Measurements from ENCODE around the gene TEF.

The TEF gene

GRCh38 chr22:41358927-41359326 is 22.8 kb upstream of the TEF start:
- Histone ChIP-seq H3K27me3 (ENCODE audit: control insufficient read depth, insufficient read depth, low read length) (no peaks in the 10 kb centered on the region), H3K4me3 (ENCODE audit: low read length) (no peak overlapping the region), H3K4me1 (ENCODE audit: control insufficient read depth, insufficient read depth, low read length) (no peaks in the 10 kb centered on the region), H3K9ac (ENCODE audit: low read length) (no peak overlapping the region), H3K27ac (ENCODE audit: low read depth, low read length) (no peak overlapping the region), H3K36me3 (ENCODE audit: control insufficient read depth, insufficient read depth, low read length) (peaks cover 24% of the 10 kb centered on the region)

GRCh38 chr22:41359376-41359775 is 22.4 kb upstream of the TEF start:
- Histone ChIP-seq H3K27me3 (ENCODE audit: control insufficient read depth, insufficient read depth, low read length) (no peaks in the 10 kb centered on the region), H3K4me1 (ENCODE audit: control insufficient read depth, insufficient read depth, low read length) (no peaks in the 10 kb centered on the region), H3K36me3 (ENCODE audit: control insufficient read depth, insufficient read depth, low read length) (peaks cover 23% of the 10 kb centered on the region), H3K27ac (ENCODE audit: low read depth, low read length) (no peak overlapping the region), H3K9ac (ENCODE audit: low read length) (no peak overlapping the region), H3K4me3 (ENCODE audit: low read length) (no peak overlapping the region)

DNA sequence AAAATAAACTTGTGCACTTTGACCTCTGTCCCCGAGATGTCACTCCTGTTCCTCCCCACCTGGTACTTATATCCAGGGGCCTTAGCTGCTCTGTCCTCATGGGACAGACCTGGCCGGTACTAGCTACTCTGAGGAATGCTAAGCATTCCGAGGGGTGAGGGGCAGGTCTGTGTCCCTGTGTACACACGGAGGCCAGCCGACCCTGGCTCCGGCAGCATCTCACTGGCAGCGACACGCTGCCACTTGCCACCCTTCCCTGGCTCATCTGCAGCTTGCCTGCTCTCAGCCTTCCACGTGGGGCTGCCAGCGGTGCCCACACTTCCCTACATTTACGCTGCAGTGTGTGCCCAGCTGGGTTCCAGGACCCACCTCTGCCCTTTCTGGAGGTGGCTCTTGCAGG is 21.6 kb upstream of the TEF start:
- no peak overlapping the region for H3K9ac ChIP-seq (ENCODE audit: low read length)
- H3K27ac ChIP-seq (ENCODE audit: low read depth, low read length), result no peak overlapping the region
- no peaks in the 10 kb centered on the region for H3K27me3 ChIP-seq (ENCODE audit: control insufficient read depth, insufficient read depth, low read length)
- no peak overlapping the region for H3K4me3 ChIP-seq (ENCODE audit: low read length)
- peaks cover 21% of the 10 kb centered on the region for H3K36me3 ChIP-seq (ENCODE audit: control insufficient read depth, insufficient read depth, low read length)
- no peaks in the 10 kb centered on the region for H3K4me1 ChIP-seq (ENCODE audit: control insufficient read depth, insufficient read depth, low read length)

DNA sequence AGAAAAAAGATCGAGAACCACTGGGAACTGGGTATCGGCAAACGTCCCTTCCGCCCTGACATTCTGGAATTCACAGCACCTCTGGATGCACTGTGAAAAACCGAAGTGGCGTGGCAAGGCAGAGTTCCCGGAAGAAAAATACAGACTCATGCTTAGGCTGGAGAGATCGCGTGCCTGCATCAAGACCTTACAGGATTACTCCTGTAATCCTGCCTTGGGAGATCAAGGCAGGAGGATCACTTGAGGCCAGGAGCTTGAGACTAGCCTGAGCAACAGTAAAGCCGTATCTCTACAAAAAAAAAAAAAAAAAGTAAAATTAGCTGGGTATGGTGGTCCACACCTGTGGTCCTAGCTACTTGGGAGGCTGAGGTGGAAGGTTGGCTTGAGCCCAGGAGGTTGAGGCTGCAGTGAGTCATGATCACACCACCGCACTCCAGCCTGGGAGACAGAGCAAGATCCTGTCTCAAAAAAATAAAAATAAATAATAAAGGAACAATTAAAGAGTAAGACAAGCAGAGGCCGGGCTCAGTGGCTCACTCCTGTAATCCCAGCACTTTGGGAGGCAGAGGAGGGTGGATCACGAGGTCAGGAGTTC is 19.9 kb upstream of the TEF start:
- peaks cover 4% of the 10 kb centered on the region for H3K4me1 ChIP-seq (ENCODE audit: control insufficient read depth, insufficient read depth, low read length)
- no peak overlapping the region for H3K4me3 ChIP-seq (ENCODE audit: low read length)
- H3K27ac ChIP-seq (ENCODE audit: low read depth, low read length), result no peak overlapping the region
- H3K36me3 ChIP-seq (ENCODE audit: control insufficient read depth, insufficient read depth, low read length), result peaks cover 8% of the 10 kb centered on the region
- H3K27me3 ChIP-seq (ENCODE audit: control insufficient read depth, insufficient read depth, low read length), result no peaks in the 10 kb centered on the region
- no peak overlapping the region for H3K9ac ChIP-seq (ENCODE audit: low read length)

GRCh38 chr22:41362615-41363014 is 19.1 kb upstream of the TEF start:
- H3K4me3 ChIP-seq (ENCODE audit: low read length), result no peak overlapping the region
- no peaks in the 10 kb centered on the region for H3K27me3 ChIP-seq (ENCODE audit: control insufficient read depth, insufficient read depth, low read length)
- peaks cover 5% of the 10 kb centered on the region for H3K36me3 ChIP-seq (ENCODE audit: control insufficient read depth, insufficient read depth, low read length)
- H3K27ac ChIP-seq (ENCODE audit: low read depth, low read length), result no peak overlapping the region
- H3K4me1 ChIP-seq (ENCODE audit: control insufficient read depth, insufficient read depth, low read length), result peaks cover 6% of the 10 kb centered on the region
- H3K9ac ChIP-seq (ENCODE audit: low read length), result no peak overlapping the region

DNA sequence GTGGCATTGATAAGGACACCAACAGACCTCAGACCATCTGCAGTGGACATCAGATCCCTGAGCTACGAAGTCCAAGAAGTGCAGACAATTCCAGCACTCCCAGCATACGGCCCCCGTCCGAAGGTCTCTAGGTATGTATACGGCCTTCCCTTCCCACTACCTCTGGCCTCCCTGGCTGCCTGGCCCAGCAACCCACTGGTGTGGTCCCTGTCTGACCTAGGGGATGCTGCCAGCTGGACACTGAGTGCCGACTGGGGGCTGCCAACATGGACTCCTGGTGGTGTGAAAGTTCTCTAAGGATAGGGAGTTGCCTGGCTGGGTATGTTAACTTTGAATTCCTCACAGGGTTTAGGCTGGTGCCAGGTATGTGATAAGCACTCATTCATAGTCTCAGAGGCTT is 17.5 kb upstream of the TEF start:
- no peak overlapping the region for H3K4me3 ChIP-seq (ENCODE audit: low read length)
- H3K27ac ChIP-seq (ENCODE audit: low read depth, low read length), result no peak overlapping the region

GRCh38 chr22:41364955-41365354 is 16.8 kb upstream of the TEF start:
- Histone ChIP-seq H3K36me3 (ENCODE audit: control insufficient read depth, insufficient read depth, low read length) (no peaks in the 10 kb centered on the region), H3K27ac (ENCODE audit: low read depth, low read length) (no peak overlapping the region), H3K27me3 (ENCODE audit: control insufficient read depth, insufficient read depth, low read length) (no peaks in the 10 kb centered on the region), H3K9ac (ENCODE audit: low read length) (no peak overlapping the region), H3K4me1 (ENCODE audit: control insufficient read depth, insufficient read depth, low read length) (peaks cover 12% of the 10 kb centered on the region), H3K4me3 (ENCODE audit: low read length) (no peak overlapping the region)

More for the DNA sequence above, 17.5 kb upstream of the TEF start:
- Histone ChIP-seq H3K9ac (ENCODE audit: low read length) (no peak overlapping the region), H3K27me3 (ENCODE audit: control insufficient read depth, insufficient read depth, low read length) (no peaks in the 10 kb centered on the region), H3K36me3 (ENCODE audit: control insufficient read depth, insufficient read depth, low read length) (no peaks in the 10 kb centered on the region), H3K4me1 (ENCODE audit: control insufficient read depth, insufficient read depth, low read length) (peaks cover 11% of the 10 kb centered on the region)

GRCh38 chr22:41365425-41365824 is 16.3 kb upstream of the TEF start:
- Histone ChIP-seq H3K4me3 (ENCODE audit: low read length) (no peak overlapping the region), H3K27ac (ENCODE audit: low read depth, low read length) (no peak overlapping the region), H3K36me3 (ENCODE audit: control insufficient read depth, insufficient read depth, low read length) (no peaks in the 10 kb centered on the region), H3K4me1 (ENCODE audit: control insufficient read depth, insufficient read depth, low read length) (peaks cover 12% of the 10 kb centered on the region), H3K9ac (ENCODE audit: low read length) (no peak overlapping the region), H3K27me3 (ENCODE audit: control insufficient read depth, insufficient read depth, low read length) (no peaks in the 10 kb centered on the region)

DNA sequence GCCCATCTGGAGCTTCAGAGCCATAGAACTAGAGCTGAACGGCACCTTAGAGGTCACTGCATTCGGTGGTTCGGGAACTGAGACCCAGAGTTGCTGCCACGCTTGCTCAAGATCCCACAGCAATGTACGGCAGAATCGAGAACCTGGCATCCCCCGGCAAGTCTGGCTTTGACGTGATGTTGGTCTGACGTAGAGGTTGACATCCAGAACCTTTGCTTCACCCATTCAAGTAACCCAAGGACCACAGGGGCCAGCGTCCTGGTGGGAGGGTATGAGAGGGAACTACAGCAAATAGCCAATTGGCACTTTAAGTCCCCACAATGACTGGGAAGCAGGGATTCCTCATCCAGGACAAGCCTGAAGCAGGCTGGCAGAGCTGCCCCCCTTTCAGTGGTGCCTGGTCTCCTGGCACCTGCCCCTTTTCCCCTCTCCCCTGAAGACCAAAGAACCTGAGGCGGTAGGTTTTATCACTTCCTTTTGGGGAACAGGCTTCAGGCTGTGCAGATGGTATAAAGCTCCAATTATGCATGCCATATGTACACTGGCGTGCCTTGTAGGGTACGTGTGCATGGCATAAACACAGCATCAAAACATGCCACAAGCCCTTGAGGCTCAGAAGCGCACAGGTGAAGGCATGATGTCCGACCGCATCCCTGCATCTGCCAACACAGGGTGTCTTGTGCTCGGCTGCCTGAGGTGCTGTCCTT is 15.3 kb upstream of the TEF start:
- Histone ChIP-seq H3K4me1 (ENCODE audit: control insufficient read depth, insufficient read depth, low read length) (peaks cover 12% of the 10 kb centered on the region), H3K27me3 (ENCODE audit: control insufficient read depth, insufficient read depth, low read length) (no peaks in the 10 kb centered on the region), H3K27ac (ENCODE audit: low read depth, low read length) (peak overlapping the region; percentile 76), H3K36me3 (ENCODE audit: control insufficient read depth, insufficient read depth, low read length) (no peaks in the 10 kb centered on the region), H3K9ac (ENCODE audit: low read length) (no peak overlapping the region), H3K4me3 (ENCODE audit: low read length) (peak overlapping the region; percentile 58)

DNA sequence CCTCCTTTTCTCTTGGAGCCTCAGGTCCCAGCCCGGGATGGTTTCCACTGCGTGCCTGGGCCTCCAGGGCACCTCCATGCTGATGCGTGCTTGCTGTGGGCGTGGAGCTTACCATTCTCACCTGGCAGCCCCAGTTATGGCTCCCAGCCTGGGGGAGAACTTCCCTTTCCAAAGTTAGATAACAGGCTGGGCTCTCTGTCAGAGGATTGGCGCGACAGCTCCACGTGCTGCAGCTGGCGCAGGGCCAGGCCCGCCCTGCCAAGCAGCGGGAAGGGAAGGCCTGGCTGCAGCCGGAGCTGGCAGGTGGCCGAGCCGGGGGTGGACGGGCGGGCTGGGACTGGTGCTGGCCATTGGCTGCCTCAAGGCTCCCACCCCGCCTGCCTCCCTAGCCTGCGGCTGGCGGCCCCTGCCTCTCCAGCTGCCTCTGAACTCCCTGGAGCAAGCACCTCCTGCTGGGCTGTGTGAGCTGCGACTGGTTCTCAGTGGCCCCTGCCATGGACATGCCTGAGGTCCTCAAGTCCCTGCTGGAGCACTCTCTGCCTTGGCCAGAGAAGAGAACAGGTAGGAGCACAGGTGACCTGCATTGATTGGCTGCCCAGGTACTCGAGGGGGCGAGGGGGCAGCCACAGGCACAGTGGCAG is 14.6 kb upstream of the TEF start:
- H3K4me1 ChIP-seq (ENCODE audit: control insufficient read depth, insufficient read depth, low read length), result peaks cover 12% of the 10 kb centered on the region
- peak overlapping the region; percentile 75 for H3K4me3 ChIP-seq (ENCODE audit: low read length)
- H3K27ac ChIP-seq (ENCODE audit: low read depth, low read length), result peak overlapping the region; percentile 76
- no peaks in the 10 kb centered on the region for H3K36me3 ChIP-seq (ENCODE audit: control insufficient read depth, insufficient read depth, low read length)
- no peaks in the 10 kb centered on the region for H3K27me3 ChIP-seq (ENCODE audit: control insufficient read depth, insufficient read depth, low read length)
- H3K9ac ChIP-seq (ENCODE audit: low read length), result no peak overlapping the region

DNA sequence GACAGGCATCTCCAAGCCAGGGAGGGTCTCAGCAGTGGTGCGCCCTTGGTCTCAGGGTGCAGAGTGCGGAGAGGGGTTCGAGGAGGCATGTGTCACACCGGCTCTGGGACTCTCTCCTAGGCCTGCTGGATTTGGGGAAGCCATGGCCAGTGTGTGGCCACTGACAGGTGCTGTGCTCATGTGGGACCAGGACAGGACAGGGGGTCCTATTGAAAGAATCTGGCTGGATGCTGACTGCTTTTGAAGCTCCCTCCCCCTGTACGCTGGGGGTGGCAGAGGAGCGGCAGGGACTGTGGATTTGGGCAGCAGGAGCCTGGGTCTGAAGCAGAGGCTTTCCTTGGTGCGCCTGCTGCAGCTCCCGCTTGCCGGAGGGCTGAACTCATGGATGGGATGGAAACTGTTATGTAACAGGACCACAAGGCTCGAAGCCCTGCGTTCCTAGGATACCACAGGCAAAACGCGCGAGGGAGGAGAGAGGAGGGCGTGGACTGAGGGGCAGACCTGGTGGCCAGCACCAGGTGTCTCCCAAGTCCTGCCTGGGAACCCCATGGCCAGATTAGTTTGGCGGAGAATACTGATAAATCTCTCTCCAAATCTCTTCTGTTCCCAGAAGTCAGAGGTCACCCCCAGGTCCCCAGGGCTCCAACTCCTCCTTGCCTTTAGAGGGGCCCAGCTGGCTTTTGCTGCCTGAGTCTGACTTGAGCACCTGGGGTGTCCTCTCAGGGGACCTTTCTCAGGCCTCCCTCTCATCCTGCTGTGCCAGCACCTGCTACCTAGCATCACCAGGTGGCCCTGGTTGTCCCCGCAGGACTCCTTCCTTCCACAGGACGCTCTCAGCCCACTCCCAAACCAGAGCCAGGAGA is 13.8 kb upstream of the TEF start:
- Histone ChIP-seq H3K9ac (ENCODE audit: low read length) (no peak overlapping the region), H3K27me3 (ENCODE audit: control insufficient read depth, insufficient read depth, low read length) (no peaks in the 10 kb centered on the region), H3K27ac (ENCODE audit: low read depth, low read length) (peak overlapping the region; percentile 66), H3K4me3 (ENCODE audit: low read length) (peak overlapping the region; percentile 75), H3K4me1 (ENCODE audit: control insufficient read depth, insufficient read depth, low read length) (peaks cover 12% of the 10 kb centered on the region), H3K36me3 (ENCODE audit: control insufficient read depth, insufficient read depth, low read length) (no peaks in the 10 kb centered on the region)

All from rectal smooth muscle tissue (tissue), 1 donor.